ENCODE measurements around the gene PPP4R2. TPM values are rescaled to one million over a fixed set of nuclear protein-coding genes. Genes with fewer than 3 reads are reported as not detected.

PPP4R2 gene
- total RNA-seq, 1 donor from 2014 or later, result 65.7 TPM

- no peaks in the 10 kb centered on the region for H3K36me3 ChIP-seq
Observed at GRCh38 chr3:73036694-73037591, 40.3 kb downstream of the PPP4R2 start.

GRCh38 chr3:73041537-73041936, 44.9 kb downstream of the PPP4R2 start:
- TF ChIP-seq CTCF (IDR thresholded peaks at IDR 0.05), result no peak
- Histone ChIP-seq H3K4me1 (peaks cover 6% of the 10 kb centered on the region), H3K4me3 (no peak overlapping the region), H3K9me3 (no peaks in the 10 kb centered on the region), H3K27ac (no peak overlapping the region), H3K27me3 (no peaks in the 10 kb centered on the region), H3K36me3 (no peaks in the 10 kb centered on the region)
- peak; percentile 59 for ATAC-seq
- intact Hi-C loops (cut with DNase I), result no loop called here
- DNase-seq, result no peak

More at GRCh38 chr3:73036694-73037591, 40.3 kb downstream of the PPP4R2 start:
- intact Hi-C loops (cut with DNase I), result no loop called here
- no peaks in the 10 kb centered on the region for H3K27me3 ChIP-seq
- H3K4me1 ChIP-seq, result peaks cover 9% of the 10 kb centered on the region
- ATAC-seq (no peak), DNase-seq (no peak)
- H3K9me3 ChIP-seq, result no peaks in the 10 kb centered on the region
- no peak overlapping the region for H3K27ac ChIP-seq
- no peak for TF ChIP-seq CTCF (IDR thresholded peaks at IDR 0.05)
- no peak overlapping the region for H3K4me3 ChIP-seq

GRCh38 chr3:73043414-73043813, 46.8 kb downstream of the PPP4R2 start:
- peaks cover 6% of the 10 kb centered on the region for H3K4me1 ChIP-seq
- no peak overlapping the region for H3K4me3 ChIP-seq
- H3K36me3 ChIP-seq, result no peaks in the 10 kb centered on the region
- intact Hi-C loops (cut with DNase I), result no loop called here
- no peak overlapping the region for H3K27ac ChIP-seq
- no peaks in the 10 kb centered on the region for H3K9me3 ChIP-seq
- H3K27me3 ChIP-seq, result no peaks in the 10 kb centered on the region
- ATAC-seq (no peak), DNase-seq (no peak)
- no peak for TF ChIP-seq CTCF (IDR thresholded peaks at IDR 0.05)

- intact Hi-C loops (cut with DNase I), result no loop called here
Observed at GRCh38 chr3:73045391-73045790, 48.8 kb downstream of the PPP4R2 start.

GRCh38 chr3:73046195-73046594, 49.6 kb downstream of the PPP4R2 start:
- Histone ChIP-seq H3K4me3 (no peak overlapping the region), H3K4me1 (peaks cover 6% of the 10 kb centered on the region), H3K27ac (no peak overlapping the region), H3K27me3 (no peaks in the 10 kb centered on the region), H3K9me3 (no peaks in the 10 kb centered on the region), H3K36me3 (peaks cover 9% of the 10 kb centered on the region)
- DNase-seq (no peak), ATAC-seq (no peak)
- intact Hi-C loops (cut with DNase I), result no loop called here
- no peak for TF ChIP-seq CTCF (IDR thresholded peaks at IDR 0.05)

More at GRCh38 chr3:73045391-73045790, 48.8 kb downstream of the PPP4R2 start:
- Histone ChIP-seq H3K36me3 (peaks cover 9% of the 10 kb centered on the region), H3K27me3 (no peaks in the 10 kb centered on the region), H3K9me3 (no peaks in the 10 kb centered on the region), H3K4me3 (no peak overlapping the region), H3K27ac (no peak overlapping the region), H3K4me1 (peaks cover 6% of the 10 kb centered on the region)
- ATAC-seq (no peak), DNase-seq (no peak)
- no peak for TF ChIP-seq CTCF (IDR thresholded peaks at IDR 0.05)

Measured in upper lobe of right lung (tissue), 1 donor.